ENCODE measurements around the gene GET4. TPM values are rescaled to one million over a fixed set of nuclear protein-coding genes. Genes with fewer than 3 reads are reported as not detected.

Gene GET4
- 17.7 and 18.9 TPM in 2 replicates for total RNA-seq

DNA sequence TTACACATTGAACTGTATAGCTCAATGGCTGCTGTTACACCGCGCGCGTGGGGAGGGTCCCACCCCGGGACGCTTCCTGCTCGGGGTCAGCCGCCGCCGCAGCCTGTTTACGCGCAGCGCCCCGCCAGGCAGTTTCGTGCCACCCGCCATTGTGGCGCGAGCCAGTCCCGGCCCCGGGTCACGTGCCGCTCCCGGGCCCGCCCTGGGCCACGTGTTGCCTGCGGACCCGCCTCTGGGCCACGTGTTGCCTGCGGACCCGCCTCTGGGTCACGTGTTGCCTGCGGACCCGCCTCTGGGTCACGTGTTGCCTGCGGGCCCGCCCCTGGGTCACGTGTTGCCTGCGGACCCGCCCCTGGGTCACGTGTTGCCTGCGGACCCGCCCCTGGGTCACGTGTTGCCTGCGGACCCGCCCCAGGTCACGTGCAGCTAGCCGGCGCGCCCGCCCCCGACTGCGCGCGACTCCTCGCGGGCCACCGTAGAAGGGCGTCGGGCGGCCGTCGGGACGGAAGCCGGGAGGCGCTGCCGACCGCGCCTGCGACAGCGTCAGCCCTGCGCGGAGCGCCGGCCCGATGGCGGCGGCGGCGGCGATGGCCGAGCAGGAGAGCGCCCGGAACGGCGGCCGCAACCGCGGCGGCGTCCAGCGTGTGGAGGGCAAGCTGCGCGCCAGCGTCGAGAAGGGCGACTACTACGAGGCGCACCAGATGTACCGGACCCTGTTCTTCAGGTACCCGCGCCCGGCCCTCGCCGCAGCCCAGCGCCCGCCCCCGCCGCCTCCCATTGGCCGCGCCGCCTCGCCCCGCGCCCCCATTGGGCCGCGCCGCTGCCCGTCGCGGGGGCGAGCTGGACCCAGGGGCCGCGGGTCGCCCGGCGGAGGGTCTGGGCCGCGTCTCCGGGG lies at the start of gene GET4:
Gene GET4 (plus strand): TSS at position 478 of the 895 bp plus-strand sequence. CDS start 92 bp downstream, at position 570.
- H4K20me1 ChIP-seq (ENCODE audit: insufficient read depth, low read length): peaks cover 21% of the 10 kb centered on the region
- peak within 1 kb of the TSS; percentile 58 for H3K27ac ChIP-seq (ENCODE audit: low read depth, low read length)
- peaks cover 45% of the 10 kb centered on the region for H3K79me2 ChIP-seq (ENCODE audit: insufficient read depth, low read length)
- TF ChIP-seq, protein P1, sequence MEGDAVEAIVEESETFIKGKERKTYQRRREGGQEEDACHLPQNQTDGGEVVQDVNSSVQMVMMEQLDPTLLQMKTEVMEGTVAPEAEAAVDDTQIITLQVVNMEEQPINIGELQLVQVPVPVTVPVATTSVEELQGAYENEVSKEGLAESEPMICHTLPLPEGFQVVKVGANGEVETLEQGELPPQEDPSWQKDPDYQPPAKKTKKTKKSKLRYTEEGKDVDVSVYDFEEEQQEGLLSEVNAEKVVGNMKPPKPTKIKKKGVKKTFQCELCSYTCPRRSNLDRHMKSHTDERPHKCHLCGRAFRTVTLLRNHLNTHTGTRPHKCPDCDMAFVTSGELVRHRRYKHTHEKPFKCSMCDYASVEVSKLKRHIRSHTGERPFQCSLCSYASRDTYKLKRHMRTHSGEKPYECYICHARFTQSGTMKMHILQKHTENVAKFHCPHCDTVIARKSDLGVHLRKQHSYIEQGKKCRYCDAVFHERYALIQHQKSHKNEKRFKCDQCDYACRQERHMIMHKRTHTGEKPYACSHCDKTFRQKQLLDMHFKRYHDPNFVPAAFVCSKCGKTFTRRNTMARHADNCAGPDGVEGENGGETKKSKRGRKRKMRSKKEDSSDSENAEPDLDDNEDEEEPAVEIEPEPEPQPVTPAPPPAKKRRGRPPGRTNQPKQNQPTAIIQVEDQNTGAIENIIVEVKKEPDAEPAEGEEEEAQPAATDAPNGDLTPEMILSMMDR (IDR thresholded peaks at IDR 0.05; ENCODE audit: extremely low read depth, low read depth, low read length): no peak
- peaks cover 10% of the 10 kb centered on the region for H3K4me1 ChIP-seq (ENCODE audit: insufficient read depth, low read length)
- H3K36me3 ChIP-seq (ENCODE audit: insufficient read depth, low read length): peaks cover 25% of the 10 kb centered on the region
- DNase-seq (ENCODE audit: insufficient read length, low spot score, missing footprints): peak; percentile 99
- H2AFZ ChIP-seq (ENCODE audit: low read length): peak within 1 kb of the TSS; percentile 76
- H3K4me3 ChIP-seq (ENCODE audit: insufficient read depth, low read length): peak within 1 kb of the TSS; percentile 92
- no peaks in the 10 kb centered on the region for H3K9me3 ChIP-seq (ENCODE audit: low read depth, low read length)
- peak within 1 kb of the TSS; percentile 77 for H3K4me2 ChIP-seq (ENCODE audit: insufficient read depth, low read length)
- H3K27me3 ChIP-seq (ENCODE audit: insufficient read depth, low read length): no peaks in the 10 kb centered on the region

DNA sequence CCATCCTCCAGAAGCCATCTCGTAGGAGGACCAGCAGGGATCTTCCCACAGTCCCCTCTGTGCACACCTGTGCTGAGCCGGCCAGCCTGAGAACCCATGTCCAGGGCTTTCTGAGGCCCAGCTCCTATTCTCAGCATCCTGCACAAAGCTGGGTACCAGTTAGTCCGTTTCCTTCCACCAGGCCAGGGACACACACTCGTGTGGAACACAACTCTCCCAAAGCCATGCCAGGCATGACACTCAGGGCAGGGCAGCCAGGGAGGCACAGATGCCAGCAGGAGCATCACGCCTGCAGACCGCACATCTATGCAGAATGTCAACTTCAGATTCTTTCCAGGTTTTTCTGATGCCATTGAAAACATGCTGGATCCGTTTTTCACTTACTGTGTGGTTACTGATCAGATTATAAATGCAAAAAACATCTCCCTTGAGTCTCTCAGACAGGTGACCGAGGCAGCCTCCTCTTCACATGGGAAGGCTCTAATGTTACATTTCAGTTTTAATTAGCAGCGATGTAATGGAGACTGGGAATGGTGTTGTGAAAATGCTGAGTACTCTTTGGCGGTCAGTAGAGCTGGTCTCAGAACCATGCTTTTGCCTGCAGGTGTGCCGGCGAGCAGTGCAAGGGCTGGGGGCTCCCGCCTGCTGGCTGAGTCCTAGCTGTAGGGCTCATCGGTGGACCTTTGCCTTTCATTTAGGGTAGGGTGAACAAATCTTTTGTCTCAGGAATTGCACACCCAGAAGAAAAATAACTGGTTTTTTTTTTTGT lies 47.4 kb upstream of the GET4 start:
- H3K36me3 ChIP-seq (ENCODE audit: insufficient read depth, low read length): peaks cover 6% of the 10 kb centered on the region
- DNase-seq (ENCODE audit: insufficient read length, low spot score, missing footprints): peak; percentile 30
- H3K79me2 ChIP-seq (ENCODE audit: insufficient read depth, low read length): peaks cover 88% of the 10 kb centered on the region
- no peak overlapping the region for H3K4me3 ChIP-seq (ENCODE audit: insufficient read depth, low read length)
- H4K20me1 ChIP-seq (ENCODE audit: insufficient read depth, low read length): peaks cover 10% of the 10 kb centered on the region
- H3K27me3 ChIP-seq (ENCODE audit: insufficient read depth, low read length): no peaks in the 10 kb centered on the region
- H3K4me1 ChIP-seq (ENCODE audit: insufficient read depth, low read length): peaks cover 26% of the 10 kb centered on the region
- no peak overlapping the region for H2AFZ ChIP-seq (ENCODE audit: low read length)
- TF ChIP-seq, protein P1 (IDR thresholded peaks at IDR 0.05; ENCODE audit: extremely low read depth, low read depth, low read length): no peak
- no peak overlapping the region for H3K27ac ChIP-seq (ENCODE audit: low read depth, low read length)
- no peak overlapping the region for H3K4me2 ChIP-seq (ENCODE audit: insufficient read depth, low read length)
- no peaks in the 10 kb centered on the region for H3K9me3 ChIP-seq (ENCODE audit: low read depth, low read length)

- H3K27ac ChIP-seq (ENCODE audit: low read depth, low read length): peak overlapping the region; percentile 98
Observed at GRCh38 chr7:830069-830468, 46.3 kb upstream of the GET4 start.

More at GRCh38 chr7:830069-830468, 46.3 kb upstream of the GET4 start:
- peaks cover 8% of the 10 kb centered on the region for H3K36me3 ChIP-seq (ENCODE audit: insufficient read depth, low read length)
- TF ChIP-seq, protein P1 (IDR thresholded peaks at IDR 0.05; ENCODE audit: extremely low read depth, low read depth, low read length): no peak
- H3K9me3 ChIP-seq (ENCODE audit: low read depth, low read length): no peaks in the 10 kb centered on the region
- no peaks in the 10 kb centered on the region for H3K27me3 ChIP-seq (ENCODE audit: insufficient read depth, low read length)
- H3K4me1 ChIP-seq (ENCODE audit: insufficient read depth, low read length): peaks cover 26% of the 10 kb centered on the region
- peaks cover 10% of the 10 kb centered on the region for H4K20me1 ChIP-seq (ENCODE audit: insufficient read depth, low read length)
- no peak for DNase-seq (ENCODE audit: insufficient read length, low spot score, missing footprints)
- no peak overlapping the region for H3K4me2 ChIP-seq (ENCODE audit: insufficient read depth, low read length)
- peaks cover 89% of the 10 kb centered on the region for H3K79me2 ChIP-seq (ENCODE audit: insufficient read depth, low read length)
- no peak overlapping the region for H2AFZ ChIP-seq (ENCODE audit: low read length)
- H3K4me3 ChIP-seq (ENCODE audit: insufficient read depth, low read length): no peak overlapping the region

Measured in osteoblast (primary cell).